GM18861 (cell line): ENCODE results near the gene ATP8A1.
"Not testable (repeated sequence)": the region's sequence is repeated elsewhere in the genome, so short reads cannot be mapped to it uniquely, and the experiment has no call there.

Source experiments
- ATAC-seq: cut with Tn5 transposase; IDR thresholded peaks from one replicate; pipeline ENCODE4 v1.9.1; 2021; ENCODE audit not compliant: unreplicated experiment

Gene ATP8A1

GRCh38 chr4:42652529-42653231 is 4.2 kb downstream of the ATP8A1 start:
- not testable (repeated sequence) for ATAC-seq

DNA sequence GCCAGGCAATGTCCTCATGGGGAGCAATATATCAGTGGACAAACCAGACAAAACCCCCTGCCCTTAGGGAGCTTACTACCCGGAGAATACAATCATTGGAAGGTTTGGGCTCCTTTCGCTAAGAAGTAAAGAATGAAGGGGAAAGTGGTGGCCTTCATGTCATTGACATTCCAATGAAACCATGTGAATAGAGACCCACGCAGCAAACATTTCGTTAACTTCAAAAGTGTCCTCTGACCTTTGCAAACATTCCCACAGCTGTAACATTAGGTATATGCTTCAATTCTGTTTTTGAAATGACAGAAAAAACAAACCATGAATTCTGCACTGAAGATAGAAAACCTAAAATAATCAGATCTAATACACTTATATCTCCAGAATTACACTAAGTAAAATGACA is 7.0 kb downstream of the ATP8A1 start:
- ATAC-seq = no peak

- ATAC-seq = no peak
Measured at GRCh38 chr4:42646999-42647541, 9.8 kb downstream of the ATP8A1 start.

- ATAC-seq = no peak
Measured at GRCh38 chr4:42646013-42646784, 10.7 kb downstream of the ATP8A1 start.

DNA sequence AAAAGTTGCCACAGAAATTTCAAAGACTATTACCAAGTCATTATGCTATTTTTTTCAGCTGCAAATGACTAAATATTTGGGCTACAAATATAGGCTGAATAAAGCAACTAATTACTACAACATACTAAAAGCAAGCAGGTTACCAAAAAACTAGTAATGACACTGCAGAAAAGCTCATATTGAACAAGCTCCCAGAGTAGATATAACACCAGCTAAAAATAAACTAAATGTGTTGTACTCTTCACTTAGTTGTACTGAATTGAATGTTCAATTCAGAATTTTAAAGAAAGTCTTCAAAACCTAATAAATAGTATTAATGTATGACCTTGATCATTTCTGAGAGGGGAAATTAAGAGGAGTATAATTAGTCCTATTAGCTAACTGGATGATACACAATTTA is 12.0 kb downstream of the ATP8A1 start:
- no peak for ATAC-seq

- peak; percentile 53 for ATAC-seq
Measured at GRCh38 chr4:42643685-42644084, 13.2 kb downstream of the ATP8A1 start.

DNA sequence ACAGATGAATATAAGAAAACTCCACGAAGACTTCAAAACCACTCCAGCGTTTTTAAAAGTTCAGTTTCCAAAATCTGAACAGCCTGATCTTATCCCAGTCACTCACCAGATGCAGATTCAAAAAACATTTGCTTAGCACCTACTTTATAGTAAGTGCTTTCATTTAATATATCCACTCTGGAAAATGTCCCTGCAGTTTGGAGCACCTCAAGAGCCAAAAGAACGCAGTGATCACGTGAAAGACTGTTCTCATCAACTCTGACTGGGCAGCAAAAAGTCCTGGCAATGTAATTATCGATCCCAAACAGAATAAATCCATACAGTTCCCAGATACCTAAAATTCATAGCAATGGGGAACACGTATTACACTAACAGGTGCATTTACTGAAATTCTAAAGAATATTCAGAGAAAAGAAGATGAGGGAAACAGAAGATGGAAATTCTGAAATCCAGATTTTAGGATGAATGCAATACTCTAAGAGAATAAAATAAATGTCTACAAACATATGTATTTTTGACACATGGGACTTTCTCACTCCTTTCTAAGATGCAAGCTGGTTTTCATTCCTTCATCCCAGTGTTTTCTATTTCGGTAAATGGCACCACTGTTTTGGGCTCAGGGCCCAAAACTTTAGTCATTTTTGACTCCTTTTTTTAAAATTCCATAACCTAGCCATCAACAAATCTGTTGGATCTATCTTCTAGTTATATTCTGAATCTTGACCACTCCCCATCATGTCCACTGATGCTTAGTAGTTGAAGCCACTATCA is 13.9 kb downstream of the ATP8A1 start:
- ATAC-seq = no peak

GRCh38 chr4:42642101-42642797 is 14.7 kb downstream of the ATP8A1 start:
- ATAC-seq = no peak

- ATAC-seq = no peak
Measured at GRCh38 chr4:42641656-42642055, 15.2 kb downstream of the ATP8A1 start.

- ATAC-seq = no peak
Measured at GRCh38 chr4:42641161-42641560, 15.7 kb downstream of the ATP8A1 start.

DNA sequence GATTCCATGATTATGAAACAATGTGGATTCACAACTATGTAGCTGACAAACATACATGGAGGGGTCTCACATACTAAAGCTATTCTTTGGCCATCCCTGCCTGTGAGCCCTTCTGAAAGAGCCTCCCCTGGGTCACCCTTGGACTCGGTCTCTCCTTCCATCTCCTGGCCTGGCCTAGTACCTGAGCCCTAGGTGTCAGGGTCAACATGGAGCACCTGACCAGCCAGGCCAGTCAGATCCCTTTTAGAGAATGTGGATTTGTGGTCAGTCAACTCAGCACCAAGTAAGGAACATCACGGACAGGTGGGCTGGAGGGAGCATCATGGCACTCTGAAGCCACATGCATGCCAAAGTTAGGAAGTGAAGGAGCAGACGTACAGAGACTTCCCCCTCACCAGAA is 16.3 kb downstream of the ATP8A1 start:
- no peak for ATAC-seq

DNA sequence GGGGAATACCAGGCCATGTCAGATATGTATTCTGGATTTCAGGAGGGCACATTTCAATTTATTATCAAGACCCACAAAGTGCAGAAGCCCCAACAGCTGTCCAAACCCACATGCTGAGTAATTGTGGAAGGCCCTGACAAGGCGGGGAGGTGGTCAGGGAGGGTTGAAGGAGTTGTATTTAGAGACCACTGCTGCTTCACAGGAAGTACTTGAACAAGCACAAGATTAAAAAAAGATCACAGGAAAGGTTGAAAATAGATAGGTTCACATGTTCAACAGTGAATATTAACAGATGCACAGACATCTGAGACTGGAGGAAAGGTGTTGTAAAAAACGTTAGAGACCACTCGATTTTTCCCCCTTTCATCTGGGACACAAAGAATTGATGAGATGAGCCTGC is 17.9 kb downstream of the ATP8A1 start:
- peak; percentile 62 for ATAC-seq

DNA sequence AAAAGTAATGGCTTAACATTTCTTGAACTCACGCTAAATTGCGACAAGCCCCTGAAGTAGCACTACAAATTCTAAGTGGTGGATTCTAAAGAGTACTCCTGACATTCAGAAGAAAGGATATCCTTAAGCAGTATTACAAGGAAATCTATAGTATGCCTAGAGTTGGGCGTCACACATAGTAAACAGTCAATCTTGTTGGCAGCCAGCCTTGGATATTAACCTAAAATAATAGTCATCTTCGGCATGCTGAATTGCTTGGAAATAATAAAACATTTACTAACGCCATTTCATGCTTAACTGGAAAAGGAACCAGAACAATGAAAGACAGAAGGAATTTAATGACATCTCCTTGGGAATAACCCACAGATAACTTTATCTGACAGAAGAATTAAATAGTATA is 18.6 kb downstream of the ATP8A1 start:
- ATAC-seq = no peak

DNA sequence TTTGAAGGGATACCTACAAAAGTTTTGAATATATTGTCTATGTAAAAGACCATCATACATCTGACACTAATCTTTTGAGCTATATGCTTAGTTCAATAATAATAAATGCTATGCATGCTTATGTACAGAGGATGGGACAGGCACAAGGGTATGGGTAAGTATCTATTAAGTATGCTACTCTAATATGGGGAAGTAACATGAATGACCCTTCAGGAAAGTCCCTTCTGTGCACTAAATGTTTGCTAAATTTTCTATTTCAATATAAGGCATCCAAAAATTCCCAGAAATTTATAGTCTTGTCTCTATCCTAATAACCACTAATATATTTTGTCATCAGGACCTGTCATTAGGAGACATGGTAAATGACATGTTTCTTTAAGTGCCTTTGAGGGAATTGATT is 19.0 kb downstream of the ATP8A1 start:
- no peak for ATAC-seq

DNA sequence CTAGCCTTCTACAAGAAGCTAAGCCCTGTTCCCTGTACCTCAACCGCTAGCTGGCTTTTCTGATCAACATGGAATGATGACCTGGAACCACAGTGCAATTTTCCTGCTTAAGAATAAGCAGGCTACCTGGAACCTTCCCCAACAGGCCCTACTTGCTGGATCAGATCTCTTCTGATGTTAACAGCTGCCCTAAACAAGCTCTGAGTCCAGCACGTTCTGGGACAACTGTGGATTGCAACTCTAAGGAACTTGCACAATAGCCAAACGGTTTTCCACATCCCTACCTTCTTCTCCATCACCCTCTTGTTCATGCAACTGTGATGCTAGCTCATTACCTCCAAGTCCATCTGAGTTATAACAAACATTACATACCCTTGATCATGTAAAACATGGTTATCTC is 19.8 kb downstream of the ATP8A1 start:
- no peak for ATAC-seq

DNA sequence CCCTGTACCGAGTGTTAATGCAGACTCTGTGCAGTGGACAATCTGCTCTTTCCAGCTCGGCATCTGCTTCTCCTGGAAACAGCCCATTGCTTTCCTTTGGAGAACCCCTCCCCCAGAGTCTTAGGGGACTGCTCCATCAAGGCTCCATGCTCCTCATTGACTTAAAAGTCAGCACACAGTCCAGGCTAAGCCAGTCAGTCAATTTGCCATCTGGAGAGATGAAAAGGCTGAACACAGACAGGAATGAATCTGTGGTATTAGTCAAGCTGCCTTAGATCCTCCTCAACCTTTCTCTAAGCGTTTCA is 20.3 kb downstream of the ATP8A1 start:
- no peak for ATAC-seq

- peak; percentile 71 for ATAC-seq
Measured at GRCh38 chr4:42633605-42634388, 23.1 kb downstream of the ATP8A1 start.

- no peak for ATAC-seq
Measured at GRCh38 chr4:42632653-42633382, 24.1 kb downstream of the ATP8A1 start.

DNA sequence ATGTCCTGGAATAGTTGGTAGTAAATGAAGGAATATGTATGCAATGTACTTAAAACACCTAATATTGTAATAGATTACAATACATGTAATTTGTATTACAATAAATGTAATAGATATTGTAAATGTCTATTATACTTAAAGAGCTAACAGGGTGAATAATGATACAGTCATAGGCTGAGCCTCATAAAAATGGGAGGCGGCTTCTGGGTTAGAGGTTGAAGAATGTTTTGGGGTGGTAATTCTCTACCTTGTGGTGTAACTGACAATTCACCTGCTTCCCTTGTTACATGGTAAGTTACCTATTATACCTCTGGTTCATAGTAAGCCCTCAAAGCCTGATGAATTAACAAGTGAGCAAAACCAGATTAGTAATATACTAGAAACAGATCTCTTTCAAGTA is 26.0 kb downstream of the ATP8A1 start:
- ATAC-seq = no peak

GRCh38 chr4:42628740-42629139 is 28.2 kb downstream of the ATP8A1 start:
- no peak for ATAC-seq
